Measurements from ENCODE around the gene ASIC2. TPM values are rescaled to one million over a fixed set of nuclear protein-coding genes. Genes with fewer than 3 reads are reported as not detected.

Gene ASIC2
- total and polyA plus RNA-seq, 12 donors, result not detected

- no peak for TF ChIP-seq CTCF (IDR thresholded peaks at IDR 0.05)
- Histone ChIP-seq H3K9me3 (no peaks in the 10 kb centered on the region), H3K27me3 (peaks cover 0 to 25% (median 4%) of the 10 kb centered on the region in 7 donors), H3K4me1 (no peaks in the 10 kb centered on the region), H3K36me3 (no peaks in the 10 kb centered on the region), H3K27ac (no peak overlapping the region), H3K4me3 (no peak overlapping the region)
- intact Hi-C loops (cut with DNase I), result no loop called here
- ATAC-seq (no peak), DNase-seq (no peak)
- WGBS, 2 donors, result 57 to 68% methylated on average over 3 of the region's 3 CpGs
These were observed 269.3 kb downstream of the ASIC2 start for GRCh38 chr17:33023790-33024189.

- 56 to 58% methylated on average over 12 of the region's 12 CpGs for WGBS, 2 donors
- Histone ChIP-seq H3K27me3 (peaks cover 0 to 27% (median 10%) of the 10 kb centered on the region in 7 donors), H3K9me3 (no peaks in the 10 kb centered on the region), H3K27ac (no peak overlapping the region), H3K4me3 (no peak overlapping the region), H3K4me1 (no peaks in the 10 kb centered on the region), H3K36me3 (no peaks in the 10 kb centered on the region)
- intact Hi-C loops (cut with DNase I), result no loop called here
- DNase-seq (no peak), ATAC-seq (no peak)
- TF ChIP-seq CTCF (IDR thresholded peaks at IDR 0.05), result no peak
These were observed 271.2 kb downstream of the ASIC2 start for GRCh38 chr17:33021731-33022408.

GRCh38 chr17:33019161-33019890 is 273.8 kb downstream of the ASIC2 start:
- Histone ChIP-seq H3K4me1 (no peaks in the 10 kb centered on the region), H3K36me3 (no peaks in the 10 kb centered on the region), H3K4me3 (no peak overlapping the region), H3K9me3 (no peaks in the 10 kb centered on the region), H3K27ac (no peak overlapping the region), H3K27me3 (peaks cover 0 to 20% (median 9%) of the 10 kb centered on the region in 7 donors)
- DNase-seq (no peak), ATAC-seq (no peak)
- WGBS, 2 donors, result 82 to 85% methylated on average over 17 of the region's 17 CpGs
- no peak for TF ChIP-seq CTCF (IDR thresholded peaks at IDR 0.05)
- intact Hi-C loops (cut with DNase I), result no loop called here

GRCh38 chr17:33017366-33017765 is 275.7 kb downstream of the ASIC2 start:
- Histone ChIP-seq H3K36me3 (no peaks in the 10 kb centered on the region), H3K4me1 (no peaks in the 10 kb centered on the region), H3K27me3 (peaks cover 0 to 18% (median 4%) of the 10 kb centered on the region in 7 donors), H3K4me3 (no peak overlapping the region), H3K27ac (no peak overlapping the region), H3K9me3 (no peaks in the 10 kb centered on the region)
- intact Hi-C loops (cut with DNase I), result no loop called here
- DNase-seq, result no peak
- no peak for ATAC-seq
- TF ChIP-seq CTCF (IDR thresholded peaks at IDR 0.05), result no peak
- WGBS, 2 donors, result 89 to 92% methylated on average over 5 of the region's 5 CpGs
